ENCODE data around the gene CEMIP.

DNA sequence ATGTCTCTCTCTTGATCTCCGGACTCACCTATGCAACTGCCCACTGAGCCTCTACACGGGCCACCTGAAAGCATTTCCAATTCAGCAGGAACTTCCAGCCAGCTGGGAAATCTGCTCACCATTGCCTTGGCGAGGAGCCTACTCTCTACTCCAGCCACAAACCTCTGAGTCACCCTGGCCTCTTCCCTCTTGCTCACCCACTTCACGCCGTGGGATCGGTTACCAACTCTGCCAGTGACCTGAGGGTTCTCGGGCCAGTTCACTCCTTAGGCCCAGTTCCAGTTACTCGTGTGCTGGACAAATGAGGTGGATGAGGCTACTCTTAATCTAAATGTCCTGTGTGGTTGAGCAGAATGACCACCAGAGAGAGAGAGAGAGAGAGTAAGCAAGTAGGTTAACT is 70.1 kb downstream of the CEMIP start:
- no peak for TF ChIP-seq EZH2phosphoT487 (conservative IDR thresholded peaks at IDR 0.05; ENCODE audit: low read length)
- TF ChIP-seq, protein P1, sequence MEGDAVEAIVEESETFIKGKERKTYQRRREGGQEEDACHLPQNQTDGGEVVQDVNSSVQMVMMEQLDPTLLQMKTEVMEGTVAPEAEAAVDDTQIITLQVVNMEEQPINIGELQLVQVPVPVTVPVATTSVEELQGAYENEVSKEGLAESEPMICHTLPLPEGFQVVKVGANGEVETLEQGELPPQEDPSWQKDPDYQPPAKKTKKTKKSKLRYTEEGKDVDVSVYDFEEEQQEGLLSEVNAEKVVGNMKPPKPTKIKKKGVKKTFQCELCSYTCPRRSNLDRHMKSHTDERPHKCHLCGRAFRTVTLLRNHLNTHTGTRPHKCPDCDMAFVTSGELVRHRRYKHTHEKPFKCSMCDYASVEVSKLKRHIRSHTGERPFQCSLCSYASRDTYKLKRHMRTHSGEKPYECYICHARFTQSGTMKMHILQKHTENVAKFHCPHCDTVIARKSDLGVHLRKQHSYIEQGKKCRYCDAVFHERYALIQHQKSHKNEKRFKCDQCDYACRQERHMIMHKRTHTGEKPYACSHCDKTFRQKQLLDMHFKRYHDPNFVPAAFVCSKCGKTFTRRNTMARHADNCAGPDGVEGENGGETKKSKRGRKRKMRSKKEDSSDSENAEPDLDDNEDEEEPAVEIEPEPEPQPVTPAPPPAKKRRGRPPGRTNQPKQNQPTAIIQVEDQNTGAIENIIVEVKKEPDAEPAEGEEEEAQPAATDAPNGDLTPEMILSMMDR (IDR thresholded peaks at IDR 0.05; ENCODE audit: insufficient read depth, low read length, poor library complexity, severe bottlenecking): no peak

Data from SU-DHL-6 (cell line).